Body of pancreas (tissue), 4 donors: ENCODE data around the gene MIAT. TPM values are rescaled to one million over a fixed set of nuclear protein-coding genes. Genes with fewer than 3 reads are reported as not detected.

Experiments
- ATAC-seq: fragments of 150-250 bp; one replicate; pipeline ENCODE4 v1.9.1; 2016
- DNase-seq, 4 donors: peaks; one replicate each; pipeline ENCODE4 v3.0.0-alpha.2; 2019
- H3K27ac ChIP-seq, 4 donors: fragments of 200-600 bp; sonication (generic); 1 replicate in 3 of 4; 2 replicates in 1 of 4; pipeline versions ENCODE4 v1.5.1 to v1.6.1; 2016 to 2019; ENCODE audit warnings: mild to moderate bottlenecking in 1 of 4, mixed read lengths in 1 of 4, moderate library complexity in 1 of 4
- H3K27me3 ChIP-seq, 2 donors: fragments of 200-600 bp; sonication (generic); one replicate each; pipeline ENCODE4 v1.6.0; 2016; ENCODE audit warnings: mild to moderate bottlenecking in 1 of 2
- H3K36me3 ChIP-seq, 2 donors: fragments of 200-600 bp; sonication (generic); replicated peaks in 1 of 2; 2 replicates each; pipeline ENCODE4 v1.5.1; 2016; ENCODE audit warnings: low read depth in 2 of 2; ENCODE audit not compliant: insufficient read depth in 1 of 2
- H3K4me1 ChIP-seq: fragments of 200-600 bp; sonication (generic); one replicate; pipeline ENCODE4 v1.6.0; 2016
- H3K4me3 ChIP-seq, 2 donors: fragments of 200-600 bp; sonication (generic); 1 replicate in 1 of 2; 2 replicates in 1 of 2; pipeline ENCODE4 v1.5.1; 2016 to 2019
- H3K9me3 ChIP-seq, 3 donors: fragments of 200-600 bp; sonication (generic); 1 replicate in 2 of 3; 2 replicates in 1 of 3; pipeline ENCODE4 v1.5.1; 2016
- CTCF ChIP-seq, 7 experiments: fragments of 450-650 bp in 4 of 7; fragments of 200-600 bp in 3 of 7; sonication (generic) in 3 of 7; IDR thresholded peaks; one replicate each; pipeline ENCODE4 v1.5.1; 2016 to 2019; ENCODE audit warnings: antibody characterized with exemption in 7 of 7
- POLR2A ChIP-seq, 3 donors: fragments of 450-650 bp; IDR thresholded peaks; one replicate each; pipeline ENCODE4 v1.6.1; 2016; ENCODE audit warnings: antibody characterized with exemption in 3 of 3, mild to moderate bottlenecking in 2 of 3
- WGBS, 2 donors: methylation state at CpG; one replicate each; pipeline ENCODE4 v1.1.5; 2017; 5-methylcytosine and 5-hydroxymethylcytosine counted together
- intact Hi-C: fragments of 100-400 bp; cut with DNase I; formaldehyde crosslinking; loops from one replicate; pipeline ENCODE4 v1.15.1; 2023
- total RNA-seq, 2 donors: library from RNA; depleted of rRNA; stranded (reverse); fragments of >200 nt; gene quantifications; one replicate each; pipeline ENCODE4 v1.1.0, GENCODE V29; 2016

The MIAT gene
- total RNA-seq, 2 donors from 2014 or later = 1.0 to 2.6 TPM

- no peaks in the 10 kb centered on the region for H3K27me3 ChIP-seq
- H3K4me1 ChIP-seq = peaks cover 5% of the 10 kb centered on the region
- H3K27ac ChIP-seq = no peak overlapping the region
- no peak overlapping the region for H3K4me3 ChIP-seq
- intact Hi-C loops = no loop called here
- 52 to 54% methylated on average over 5 of the region's 5 CpGs for WGBS, 2 donors
- DNase-seq (no peak), ATAC-seq (no peak)
- no peaks in the 10 kb centered on the region for H3K36me3 ChIP-seq
- no peaks in the 10 kb centered on the region for H3K9me3 ChIP-seq
- TF ChIP-seq POLR2A (IDR thresholded peaks at IDR 0.05) (no peak), CTCF (IDR thresholded peaks at IDR 0.05) (no peak)
These were observed 11.2 kb upstream of the MIAT start for GRCh38 chr22:26646158-26646557.

GRCh38 chr22:26648011-26648497 lies 9.3 kb upstream of the MIAT start:
- H3K27me3 ChIP-seq = no peaks in the 10 kb centered on the region
- intact Hi-C loops = no loop called here
- no peak for TF ChIP-seq POLR2A (IDR thresholded peaks at IDR 0.05)
- no peak for TF ChIP-seq CTCF (IDR thresholded peaks at IDR 0.05)
- H3K4me1 ChIP-seq = peaks cover 5% of the 10 kb centered on the region
- 41 to 60% methylated on average over 9 to 17 of the region's 17 CpGs for whole genome bisulfite sequencing, 2 donors
- no peaks in the 10 kb centered on the region for H3K36me3 ChIP-seq
- ATAC-seq (no peak), DNase-seq (no peak)
- no peak overlapping the region for H3K27ac ChIP-seq
- H3K4me3 ChIP-seq = no peak overlapping the region
- no peaks in the 10 kb centered on the region for H3K9me3 ChIP-seq

- Histone ChIP-seq H3K9me3 (no peaks in the 10 kb centered on the region), H3K36me3 (no peaks in the 10 kb centered on the region), H3K27me3 (no peaks in the 10 kb centered on the region), H3K4me1 (peaks cover 5% of the 10 kb centered on the region), H3K27ac (no peak overlapping the region), H3K4me3 (no peak overlapping the region)
- DNase-seq (no peak), ATAC-seq (no peak)
- TF ChIP-seq CTCF (IDR thresholded peaks at IDR 0.05) (no peak), POLR2A (IDR thresholded peaks at IDR 0.05) (no peak)
- WGBS, 2 donors = 62 to 79% methylated on average over 6 of the region's 6 CpGs
- intact Hi-C loops = no loop called here
These were observed 8.6 kb upstream of the MIAT start for GRCh38 chr22:26648528-26649388.

- Histone ChIP-seq H3K4me3 (no peak overlapping the region), H3K27me3 (no peaks in the 10 kb centered on the region), H3K36me3 (no peaks in the 10 kb centered on the region), H3K9me3 (no peaks in the 10 kb centered on the region), H3K4me1 (no peaks in the 10 kb centered on the region), H3K27ac (no peak overlapping the region)
- TF ChIP-seq CTCF (IDR thresholded peaks at IDR 0.05) (no peak), POLR2A (IDR thresholded peaks at IDR 0.05) (no peak)
- intact Hi-C loops = no loop called here
- DNase-seq = no peak
- ATAC-seq = no peak
- WGBS, 2 donors = 66 to 74% methylated on average over 6 of the region's 6 CpGs
These were observed 6.5 kb upstream of the MIAT start for GRCh38 chr22:26650722-26651421.
